Measurements from ENCODE around the gene MN1.

DNA sequence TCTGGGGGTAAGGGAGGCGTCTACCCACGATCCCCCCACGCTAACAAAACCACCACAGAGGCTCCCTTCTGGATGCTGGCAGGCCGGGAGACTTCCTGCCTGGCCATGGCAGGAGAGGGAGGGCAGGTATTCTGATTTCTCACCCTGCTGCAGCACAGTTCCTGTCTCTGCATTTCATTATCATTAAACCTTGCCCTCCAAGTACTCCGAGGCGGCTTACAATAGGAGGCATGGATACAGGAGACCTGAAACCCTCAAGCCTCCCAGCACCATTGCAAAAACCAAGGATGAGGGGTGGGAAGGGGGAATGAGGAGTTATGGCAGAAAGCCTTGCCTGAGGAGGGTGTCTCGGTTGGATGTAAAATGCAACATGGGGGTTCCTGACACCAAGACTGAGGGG lies 44.1 kb upstream of the MN1 start:
- TF ChIP-seq, protein P1, sequence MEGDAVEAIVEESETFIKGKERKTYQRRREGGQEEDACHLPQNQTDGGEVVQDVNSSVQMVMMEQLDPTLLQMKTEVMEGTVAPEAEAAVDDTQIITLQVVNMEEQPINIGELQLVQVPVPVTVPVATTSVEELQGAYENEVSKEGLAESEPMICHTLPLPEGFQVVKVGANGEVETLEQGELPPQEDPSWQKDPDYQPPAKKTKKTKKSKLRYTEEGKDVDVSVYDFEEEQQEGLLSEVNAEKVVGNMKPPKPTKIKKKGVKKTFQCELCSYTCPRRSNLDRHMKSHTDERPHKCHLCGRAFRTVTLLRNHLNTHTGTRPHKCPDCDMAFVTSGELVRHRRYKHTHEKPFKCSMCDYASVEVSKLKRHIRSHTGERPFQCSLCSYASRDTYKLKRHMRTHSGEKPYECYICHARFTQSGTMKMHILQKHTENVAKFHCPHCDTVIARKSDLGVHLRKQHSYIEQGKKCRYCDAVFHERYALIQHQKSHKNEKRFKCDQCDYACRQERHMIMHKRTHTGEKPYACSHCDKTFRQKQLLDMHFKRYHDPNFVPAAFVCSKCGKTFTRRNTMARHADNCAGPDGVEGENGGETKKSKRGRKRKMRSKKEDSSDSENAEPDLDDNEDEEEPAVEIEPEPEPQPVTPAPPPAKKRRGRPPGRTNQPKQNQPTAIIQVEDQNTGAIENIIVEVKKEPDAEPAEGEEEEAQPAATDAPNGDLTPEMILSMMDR (IDR thresholded peaks at IDR 0.05): no peak
- no peak for TF ChIP-seq POLR2A (IDR thresholded peaks at IDR 0.05)
